Neuron (in vitro differentiated cells): ENCODE data around the gene TAF4.
"Not testable (repeated sequence)": the region's sequence is repeated elsewhere in the genome, so short reads cannot be mapped to it uniquely, and the experiment has no call there.

Experiments used
- H2AFZ ChIP-seq: one replicate; pipeline ENCODE4 v1.6.1; 2013; ENCODE audit warnings: low read depth, mild to moderate bottlenecking, inconsistent platforms, low read length, moderate library complexity
- H3K27me3 ChIP-seq: one replicate; pipeline ENCODE4 v1.6.1; 2013; ENCODE audit warnings: low read length; ENCODE audit not compliant: insufficient read depth
- H3K36me3 ChIP-seq: one replicate; pipeline ENCODE4 v1.6.1; 2013; ENCODE audit warnings: low read length; ENCODE audit not compliant: insufficient read depth
- H3K4me1 ChIP-seq: one replicate; pipeline ENCODE4 v1.6.1; 2013; ENCODE audit warnings: low read length; ENCODE audit not compliant: insufficient read depth
- H3K4me3 ChIP-seq: 2 replicates; pipeline ENCODE4 v1.5.1; 2013; ENCODE audit warnings: mild to moderate bottlenecking, low read length, moderate library complexity
- H3K9me3 ChIP-seq: one replicate; pipeline ENCODE4 v1.6.1; 2013; ENCODE audit warnings: low read length

Gene TAF4

DNA sequence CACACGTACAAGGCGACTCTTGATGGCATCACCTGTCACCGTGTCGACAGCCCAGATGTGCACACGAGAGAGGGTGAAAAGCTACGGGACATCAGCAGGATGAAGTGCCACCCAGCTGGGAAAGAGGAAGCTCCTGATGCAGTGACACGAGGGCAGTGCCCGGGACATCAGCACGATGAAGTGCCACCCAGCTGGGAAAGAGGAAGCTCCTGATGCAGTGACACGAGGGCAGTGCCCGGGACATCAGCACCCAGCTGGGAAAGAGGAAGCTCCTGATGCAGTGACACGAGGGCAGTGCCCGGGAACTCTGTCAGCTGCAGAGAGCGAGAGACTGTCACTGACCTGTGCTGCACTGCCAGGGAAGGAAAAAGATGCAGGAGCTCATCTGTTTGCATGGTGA lies 81.2 kb downstream of the TAF4 start:
- H3K27me3 ChIP-seq, H3K4me1 ChIP-seq, H3K4me3 ChIP-seq, H2AFZ ChIP-seq: not testable (repeated sequence)
- peaks cover 19% of the 10 kb centered on the region for H3K9me3 ChIP-seq
- peaks cover 39% of the 10 kb centered on the region for H3K36me3 ChIP-seq

DNA sequence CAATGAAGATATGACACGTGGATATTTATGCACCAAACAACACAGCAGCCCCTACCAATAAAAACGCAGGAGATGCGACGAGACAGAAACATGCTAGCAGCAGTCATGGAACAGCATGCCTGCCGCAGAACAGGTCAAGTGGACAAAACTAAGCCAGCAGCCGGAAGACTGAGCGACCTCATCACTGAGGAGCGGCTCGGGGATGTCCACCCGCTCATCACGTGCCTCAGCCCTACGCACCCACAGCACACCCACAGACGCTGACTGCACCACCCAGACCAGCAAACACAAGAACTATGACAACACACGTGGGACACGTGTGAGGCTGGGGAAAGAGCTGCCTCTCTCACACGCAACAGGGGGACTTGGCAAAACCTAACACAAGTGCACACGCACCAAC lies 81.7 kb downstream of the TAF4 start:
- H3K9me3 ChIP-seq = peaks cover 19% of the 10 kb centered on the region
- H3K4me3 ChIP-seq = no peak overlapping the region
- H3K27me3 ChIP-seq = no peaks in the 10 kb centered on the region
- no peaks in the 10 kb centered on the region for H3K4me1 ChIP-seq
- peaks cover 38% of the 10 kb centered on the region for H3K36me3 ChIP-seq
- no peak overlapping the region for H2AFZ ChIP-seq

DNA sequence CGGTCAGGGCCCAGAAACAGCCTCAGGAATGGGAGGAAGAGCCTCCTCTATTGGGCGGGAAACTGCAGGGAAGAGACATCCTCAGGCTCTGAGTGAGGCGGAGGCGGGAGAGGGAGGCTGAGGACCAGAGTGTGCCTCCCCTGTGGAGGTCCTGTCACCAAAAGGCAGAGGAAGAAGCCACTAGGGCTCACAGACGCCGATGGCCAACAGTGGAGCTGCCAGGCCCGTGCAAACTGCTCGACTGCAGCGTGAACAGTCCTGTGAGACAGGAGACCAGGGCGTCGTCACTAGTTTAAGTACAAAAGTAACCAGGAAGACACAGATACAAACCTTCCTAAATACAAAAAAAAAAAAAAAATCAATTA lies 82.7 kb downstream of the TAF4 start:
- Histone ChIP-seq H3K27me3 (no peaks in the 10 kb centered on the region), H2AFZ (no peak overlapping the region), H3K4me3 (no peak overlapping the region), H3K9me3 (peaks cover 18% of the 10 kb centered on the region), H3K4me1 (no peaks in the 10 kb centered on the region), H3K36me3 (peaks cover 38% of the 10 kb centered on the region)

DNA sequence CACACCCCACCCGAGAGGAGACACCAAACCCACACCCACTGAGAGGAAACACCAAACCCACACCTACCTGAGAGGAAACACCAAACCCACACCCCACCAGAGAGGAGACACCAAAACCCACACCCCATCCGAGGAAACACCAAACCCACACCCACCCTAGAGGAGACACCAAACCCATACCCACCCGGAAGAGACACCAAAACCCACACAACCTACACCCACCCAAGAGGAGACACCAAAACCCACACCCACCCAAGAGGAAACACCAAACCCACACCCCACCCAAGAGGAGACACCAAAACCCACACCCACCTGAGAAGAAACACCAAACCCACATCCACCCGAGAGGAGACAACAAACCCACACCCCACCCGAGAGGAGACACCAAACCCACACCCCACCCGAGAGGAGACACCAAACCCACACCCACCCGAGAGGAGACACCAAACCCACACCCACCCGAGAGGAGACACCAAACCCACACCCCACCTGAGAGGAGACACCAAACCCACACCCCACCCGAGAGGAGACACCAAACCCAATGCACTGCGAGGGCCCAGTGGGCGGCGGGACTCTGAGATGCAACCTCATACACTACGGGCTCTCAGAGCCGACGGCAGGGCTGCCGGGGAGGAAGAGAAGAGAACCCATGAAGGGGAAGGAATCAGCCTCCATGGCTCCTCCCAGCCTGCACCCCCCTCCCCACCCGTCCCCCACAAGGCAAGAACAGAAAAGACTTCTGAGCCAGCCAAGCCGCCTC lies 83.3 kb downstream of the TAF4 start:
- no peak overlapping the region for H3K4me3 ChIP-seq
- H3K4me1 ChIP-seq = no peaks in the 10 kb centered on the region
- no peaks in the 10 kb centered on the region for H3K27me3 ChIP-seq
- no peak overlapping the region for H2AFZ ChIP-seq
- H3K9me3 ChIP-seq = peaks cover 16% of the 10 kb centered on the region
- peaks cover 33% of the 10 kb centered on the region for H3K36me3 ChIP-seq

DNA sequence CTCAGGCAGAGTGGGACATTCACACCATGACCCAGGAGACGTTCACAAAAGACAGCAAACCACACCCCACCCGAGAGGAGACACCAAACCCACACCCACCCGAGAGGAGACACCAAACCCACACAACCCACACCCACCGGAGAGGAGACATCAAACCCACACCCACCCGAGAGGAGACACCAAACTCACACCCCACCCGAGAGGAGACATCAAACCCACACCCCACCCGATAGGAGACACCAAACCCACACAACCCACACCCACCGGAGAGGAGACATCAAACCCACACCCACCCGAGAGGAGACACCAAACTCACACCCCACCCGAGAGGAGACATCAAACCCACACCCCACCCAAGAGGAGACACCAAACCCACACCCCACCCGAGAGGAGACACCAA lies 84.0 kb downstream of the TAF4 start:
- not testable (repeated sequence) for H3K4me3 ChIP-seq, H2AFZ ChIP-seq, H3K4me1 ChIP-seq, H3K27me3 ChIP-seq
- Histone ChIP-seq H3K9me3 (peaks cover 16% of the 10 kb centered on the region), H3K36me3 (peaks cover 26% of the 10 kb centered on the region)

DNA sequence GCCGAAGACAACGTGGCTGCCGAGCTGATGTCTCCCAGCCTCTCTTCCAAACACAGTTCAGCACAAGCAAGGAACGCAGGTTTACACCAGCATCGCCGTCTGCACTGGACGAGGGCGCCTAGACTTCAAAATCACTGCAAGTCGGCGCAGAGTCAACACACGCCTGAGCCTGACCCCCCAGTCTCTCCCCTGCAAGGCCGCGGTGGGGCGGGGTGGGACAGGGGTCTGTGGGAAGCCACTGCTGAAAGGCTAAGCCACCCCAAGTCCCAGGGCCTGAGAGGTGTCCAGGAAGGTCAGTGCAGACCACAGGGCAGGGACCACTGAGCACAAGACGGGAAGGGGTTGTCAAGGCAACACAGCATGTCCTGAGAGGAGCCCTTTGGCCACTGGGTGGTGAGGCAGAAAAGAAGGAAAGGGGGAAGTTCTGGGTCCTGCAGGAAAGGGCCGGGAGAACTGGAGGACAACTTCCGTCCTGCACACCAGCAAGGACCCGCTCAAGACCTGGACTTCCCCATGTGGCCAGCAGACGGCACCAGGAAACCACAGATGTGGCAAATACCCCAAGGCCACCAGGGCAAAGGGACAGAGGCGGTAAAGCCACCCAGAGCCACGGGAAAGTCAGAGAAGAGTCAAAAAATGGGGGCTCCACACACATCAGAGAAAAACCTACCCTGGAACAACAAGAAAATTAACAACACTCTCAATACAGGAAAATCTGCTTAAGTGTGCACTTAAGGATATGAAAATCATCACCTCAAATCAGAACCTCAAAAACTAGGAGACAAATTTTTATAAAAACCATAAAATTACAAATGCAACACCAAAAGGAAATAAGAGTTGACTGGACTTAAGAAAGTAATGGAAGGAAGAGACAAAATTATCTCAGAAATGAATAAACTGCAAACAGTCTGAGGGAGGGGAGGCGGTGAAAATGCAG lies 84.8 kb downstream of the TAF4 start:
- Histone ChIP-seq H3K4me3 (no peak overlapping the region), H3K4me1 (peaks cover 9% of the 10 kb centered on the region), H2AFZ (no peak overlapping the region), H3K27me3 (no peaks in the 10 kb centered on the region), H3K36me3 (peaks cover 25% of the 10 kb centered on the region), H3K9me3 (peaks cover 16% of the 10 kb centered on the region)

DNA sequence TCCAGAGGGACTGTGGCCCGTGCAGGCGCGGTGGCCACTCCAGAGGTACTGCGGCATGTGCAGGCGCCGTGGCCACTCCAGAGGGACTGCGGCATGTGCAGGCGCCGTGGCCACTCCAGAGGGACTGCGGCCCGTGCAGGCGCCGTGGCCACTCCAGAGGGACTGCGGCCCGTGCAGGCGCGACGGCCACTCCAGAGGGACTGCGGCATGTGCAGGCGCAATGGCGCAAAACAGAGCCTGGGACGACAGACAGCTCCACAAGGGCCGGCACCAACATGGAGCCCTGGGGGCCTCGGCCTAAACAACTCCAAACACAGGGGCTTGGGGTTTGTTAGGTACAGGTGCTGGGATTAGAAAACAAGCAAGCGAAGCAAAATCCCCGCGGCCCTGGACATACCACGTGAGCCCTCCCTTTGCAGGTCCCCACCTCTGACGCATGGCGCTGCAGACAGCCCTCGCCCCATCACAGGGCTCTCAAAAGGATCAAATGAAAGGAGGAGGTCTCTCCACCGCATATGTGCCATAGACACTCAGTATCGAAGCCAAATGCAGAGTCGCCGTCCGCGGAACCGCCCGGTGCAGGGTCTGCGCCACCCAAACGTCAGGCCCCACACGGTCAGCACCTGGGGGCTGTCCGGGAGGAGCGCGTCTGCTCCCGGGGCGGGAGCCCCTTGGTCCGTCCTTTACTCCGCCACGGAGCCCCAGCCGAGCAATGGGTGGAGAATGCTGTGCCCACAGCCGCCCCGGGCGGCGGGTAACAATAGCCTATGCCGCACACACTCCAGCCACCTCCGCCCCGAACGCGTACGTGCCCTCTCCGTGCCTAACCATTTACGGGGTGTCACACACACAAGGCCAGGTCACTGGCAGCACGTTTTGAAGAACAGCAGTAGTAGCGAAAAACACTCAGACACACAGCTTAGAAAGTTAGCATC lies 85.7 kb downstream of the TAF4 start:
- H2AFZ ChIP-seq = no peak overlapping the region
- peaks cover 13% of the 10 kb centered on the region for H3K9me3 ChIP-seq
- H3K36me3 ChIP-seq = peaks cover 20% of the 10 kb centered on the region
- peaks cover 19% of the 10 kb centered on the region for H3K4me1 ChIP-seq
- H3K4me3 ChIP-seq = no peak overlapping the region
- H3K27me3 ChIP-seq = no peaks in the 10 kb centered on the region

DNA sequence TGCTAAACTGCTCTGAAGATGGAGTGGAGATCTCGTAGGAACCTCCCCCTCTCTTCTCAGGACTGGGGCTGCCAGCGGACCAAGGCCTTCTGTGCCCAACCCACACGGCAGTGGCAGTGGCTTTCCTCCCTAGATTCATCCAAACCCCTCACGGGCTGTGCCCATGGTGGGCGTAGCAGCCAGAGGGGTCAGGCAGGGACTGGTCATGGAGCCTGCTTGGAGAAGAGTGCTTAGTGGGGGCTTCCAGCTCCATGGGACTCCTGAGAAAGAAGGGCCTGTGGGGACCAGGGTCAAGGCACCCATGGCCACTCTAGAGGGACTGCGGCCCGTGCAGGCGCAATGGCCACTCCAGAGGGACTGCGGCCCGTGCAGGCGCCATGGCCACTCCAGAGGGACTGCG lies 86.6 kb downstream of the TAF4 start:
- Histone ChIP-seq H3K4me3 (no peak overlapping the region), H2AFZ (no peak overlapping the region), H3K4me1 (peaks cover 22% of the 10 kb centered on the region), H3K27me3 (no peaks in the 10 kb centered on the region), H3K36me3 (peaks cover 17% of the 10 kb centered on the region), H3K9me3 (peaks cover 12% of the 10 kb centered on the region)

DNA sequence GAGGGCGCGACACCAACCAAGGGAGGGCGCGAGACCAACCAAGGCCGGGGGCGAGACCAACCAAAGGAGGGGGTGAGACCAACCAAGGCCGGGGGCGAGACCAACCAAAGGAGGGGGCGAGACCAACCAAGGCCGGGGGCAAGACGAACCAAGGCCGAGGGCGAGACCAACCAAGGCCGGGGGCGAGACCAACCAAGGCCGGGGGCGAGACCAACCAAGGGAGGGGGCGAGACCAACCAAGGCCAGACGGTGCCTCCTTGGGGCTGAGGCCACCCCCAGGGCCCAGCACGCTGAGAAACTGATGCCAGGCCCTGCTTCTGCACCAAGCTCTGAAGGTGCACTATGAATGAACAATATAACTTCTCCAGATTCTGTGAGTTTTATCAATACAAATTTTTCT lies 87.2 kb downstream of the TAF4 start:
- Histone ChIP-seq H3K36me3 (peaks cover 20% of the 10 kb centered on the region), H3K4me1 (peaks cover 22% of the 10 kb centered on the region), H2AFZ (no peak overlapping the region), H3K9me3 (peaks cover 9% of the 10 kb centered on the region), H3K27me3 (no peaks in the 10 kb centered on the region), H3K4me3 (no peak overlapping the region)

DNA sequence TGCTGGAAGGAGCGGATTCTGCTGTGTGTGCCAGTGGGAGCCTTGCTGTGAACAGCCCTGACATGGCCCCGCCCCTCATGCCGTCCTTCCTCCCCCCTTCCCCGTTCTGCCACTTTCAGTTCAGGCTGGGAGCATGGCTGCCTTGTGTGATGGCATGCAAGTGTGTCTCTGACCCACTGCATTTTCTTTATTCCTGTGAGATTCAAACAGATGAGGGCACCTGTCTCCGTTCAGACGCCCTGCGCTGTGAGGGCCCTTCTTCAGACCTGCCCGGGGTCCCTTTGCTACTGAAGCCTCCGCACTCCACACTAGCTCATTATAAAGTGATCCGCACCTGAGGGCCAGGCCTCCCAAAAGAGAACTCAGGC lies 88.3 kb downstream of the TAF4 start:
- Histone ChIP-seq H3K4me3 (no peak overlapping the region), H3K4me1 (peaks cover 22% of the 10 kb centered on the region), H3K36me3 (peaks cover 31% of the 10 kb centered on the region), H2AFZ (no peak overlapping the region), H3K9me3 (peaks cover 19% of the 10 kb centered on the region), H3K27me3 (no peaks in the 10 kb centered on the region)

DNA sequence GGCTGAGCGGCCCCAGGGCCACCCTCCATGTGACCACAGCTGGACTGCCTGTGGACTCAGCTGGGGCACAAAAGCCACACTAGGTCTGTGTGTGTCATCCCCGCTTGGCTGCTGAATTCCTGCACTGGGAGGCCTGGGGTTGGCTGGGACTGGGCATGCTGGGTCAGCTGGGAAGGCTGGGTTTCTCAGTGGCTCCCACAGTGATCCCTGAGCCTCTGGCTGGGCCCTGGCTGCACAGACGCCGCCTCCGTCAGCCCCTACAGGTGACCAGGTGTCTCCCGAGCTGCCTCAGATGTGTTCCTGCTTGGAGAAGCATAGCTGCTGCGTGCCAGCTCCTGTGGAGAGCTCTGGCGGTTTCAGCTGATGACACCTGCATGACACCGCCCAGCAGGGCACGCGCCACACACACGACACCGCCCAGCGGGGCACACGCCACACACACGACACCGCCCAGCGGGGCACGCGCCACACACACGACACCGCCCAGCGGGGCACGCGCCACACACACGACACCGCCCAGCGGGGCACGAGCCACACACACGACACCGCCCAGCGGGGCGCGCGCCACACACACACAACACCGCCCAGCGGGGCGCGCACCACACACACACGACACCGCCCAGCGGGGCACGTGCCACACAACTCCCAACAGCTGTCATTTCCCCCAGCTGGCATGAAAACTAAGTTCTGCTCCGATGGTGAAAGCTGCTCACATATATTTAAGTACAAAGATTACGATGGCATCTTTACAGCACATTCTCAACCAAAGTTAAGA lies 88.8 kb downstream of the TAF4 start:
- Histone ChIP-seq H3K4me3 (no peak overlapping the region), H2AFZ (no peak overlapping the region), H3K9me3 (peaks cover 23% of the 10 kb centered on the region), H3K4me1 (peaks cover 22% of the 10 kb centered on the region), H3K27me3 (no peaks in the 10 kb centered on the region), H3K36me3 (peaks cover 35% of the 10 kb centered on the region)

DNA sequence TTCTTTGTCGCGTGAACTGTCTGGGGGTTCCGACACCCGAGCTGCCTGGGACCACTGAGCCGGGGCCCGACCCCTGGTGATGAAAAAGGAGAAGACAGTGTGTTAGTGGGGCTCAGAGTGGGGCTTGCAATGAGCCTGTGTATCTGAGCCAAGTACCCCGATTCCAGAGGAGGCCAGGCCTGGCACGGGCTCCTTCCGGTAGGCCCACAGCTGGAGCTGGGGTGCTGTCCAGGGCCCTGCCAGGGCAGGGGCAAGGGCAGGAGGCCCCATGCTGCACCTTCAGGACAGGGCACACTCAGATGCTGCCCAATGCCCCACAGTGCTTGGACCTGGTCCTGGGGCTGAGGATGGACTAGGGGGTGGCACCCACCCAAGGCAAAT lies 89.4 kb downstream of the TAF4 start:
- Histone ChIP-seq H3K36me3 (peaks cover 35% of the 10 kb centered on the region), H2AFZ (no peak overlapping the region), H3K9me3 (peaks cover 26% of the 10 kb centered on the region), H3K27me3 (no peaks in the 10 kb centered on the region), H3K4me3 (no peak overlapping the region), H3K4me1 (peaks cover 22% of the 10 kb centered on the region)
